ENCODE data around the gene PRR3.

GRCh38 chr6:30590509-30590908 lies 33.4 kb downstream of the PRR3 start:
- TF ChIP-seq CTCF (conservative IDR thresholded peaks at IDR 0.05; ENCODE audit: low read depth, low read length), result no peak
- no peak for TF ChIP-seq EZH2 (IDR thresholded peaks at IDR 0.05; ENCODE audit: borderline replicate concordance, low read depth, low read length, poor library complexity, severe bottlenecking)
